NOMO-1 treated with DMSO at 0.1 percent for 48 hours (cell line): ENCODE results near the gene OR2F2.

Experiments used
- DNase-seq: peaks from one replicate; lab custom pipeline; 2025; ENCODE audit not compliant: unreplicated experiment; lab: John Stamatoyannopoulos, UW

The OR2F2 gene

DNA sequence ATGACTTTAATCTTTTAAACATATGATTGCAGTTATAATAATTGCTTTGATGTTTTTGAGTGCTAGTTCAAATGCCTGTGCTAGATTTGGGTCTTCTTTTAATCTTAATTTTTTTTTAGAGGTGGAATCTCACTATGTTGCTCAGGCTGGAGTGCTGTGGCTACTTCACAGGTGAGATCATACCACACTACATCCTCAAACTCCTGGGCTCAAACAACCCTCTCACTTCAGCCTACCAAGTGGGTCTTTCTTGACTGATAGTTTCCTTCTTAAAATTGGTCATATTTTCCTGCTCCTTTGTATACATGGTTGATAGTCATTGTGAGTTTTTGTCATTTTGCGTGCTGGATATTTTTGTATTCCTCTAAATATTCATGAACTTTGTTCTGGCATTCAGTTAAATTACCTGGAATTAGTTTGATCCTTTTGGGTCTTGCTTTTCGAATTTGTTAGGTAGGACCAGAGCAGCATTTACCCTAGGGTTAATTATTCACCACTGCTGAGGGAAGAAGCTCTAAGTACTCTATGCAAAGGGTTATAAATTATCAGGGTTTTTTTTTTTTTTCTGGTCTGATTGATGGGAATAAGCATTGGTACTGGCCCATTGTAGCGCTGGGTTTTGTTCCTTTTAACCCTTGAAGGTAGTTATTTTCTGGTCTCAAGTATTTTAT lies 21.0 kb upstream of the OR2F2 start:
- DNase-seq: no peak

DNA sequence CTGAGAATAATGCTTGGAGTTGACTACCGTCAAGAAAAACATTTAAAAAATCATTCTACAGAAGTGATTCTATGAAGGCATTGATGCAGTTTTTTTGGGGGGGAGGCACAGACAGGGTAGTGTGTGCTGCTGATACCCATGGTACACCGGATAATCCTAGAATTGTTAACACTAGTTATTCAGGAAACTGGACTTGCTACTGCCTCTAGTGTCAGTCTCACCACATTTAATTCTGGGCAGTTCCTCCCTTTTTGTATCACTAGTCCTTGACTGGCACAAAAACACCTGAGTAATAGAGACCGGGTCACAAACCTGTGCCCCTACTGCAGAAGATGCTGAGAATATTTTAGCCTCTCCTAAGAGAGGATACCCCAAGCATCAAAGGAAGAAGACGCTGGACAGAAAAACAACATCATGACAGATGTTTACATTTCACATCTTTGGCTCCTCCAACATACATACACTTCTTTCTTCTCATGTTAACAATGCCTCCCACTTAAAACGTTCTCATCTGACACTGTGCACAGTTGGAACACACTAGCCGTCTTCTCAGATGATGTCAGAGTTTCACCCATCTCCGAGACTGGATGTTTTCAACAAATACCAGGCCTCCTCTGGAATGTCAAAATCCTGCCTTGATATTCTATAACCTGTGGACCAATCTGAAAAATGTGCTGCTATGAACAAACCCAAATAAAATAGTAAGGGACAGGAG lies 19.9 kb upstream of the OR2F2 start:
- no peak for DNase-seq

DNA sequence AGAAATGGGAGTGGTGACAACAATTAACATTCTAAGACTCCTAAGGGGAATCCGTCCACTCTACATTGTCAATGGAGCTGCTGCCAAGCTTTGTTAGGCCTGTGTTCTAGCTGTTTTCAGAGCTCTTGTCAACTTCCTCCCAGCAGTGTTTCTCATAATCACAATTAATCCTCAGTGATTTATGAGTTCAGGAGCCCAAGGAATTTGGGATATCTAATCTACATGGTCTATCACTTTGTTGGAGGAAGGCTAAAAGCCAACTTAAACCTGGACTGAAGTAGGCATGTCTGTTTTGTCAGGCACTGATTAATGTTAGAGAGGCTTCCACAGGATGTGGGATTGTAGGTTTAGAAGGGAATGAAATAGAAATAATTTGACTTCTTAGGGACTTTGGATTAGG lies 10.2 kb upstream of the OR2F2 start:
- no peak for DNase-seq

DNA sequence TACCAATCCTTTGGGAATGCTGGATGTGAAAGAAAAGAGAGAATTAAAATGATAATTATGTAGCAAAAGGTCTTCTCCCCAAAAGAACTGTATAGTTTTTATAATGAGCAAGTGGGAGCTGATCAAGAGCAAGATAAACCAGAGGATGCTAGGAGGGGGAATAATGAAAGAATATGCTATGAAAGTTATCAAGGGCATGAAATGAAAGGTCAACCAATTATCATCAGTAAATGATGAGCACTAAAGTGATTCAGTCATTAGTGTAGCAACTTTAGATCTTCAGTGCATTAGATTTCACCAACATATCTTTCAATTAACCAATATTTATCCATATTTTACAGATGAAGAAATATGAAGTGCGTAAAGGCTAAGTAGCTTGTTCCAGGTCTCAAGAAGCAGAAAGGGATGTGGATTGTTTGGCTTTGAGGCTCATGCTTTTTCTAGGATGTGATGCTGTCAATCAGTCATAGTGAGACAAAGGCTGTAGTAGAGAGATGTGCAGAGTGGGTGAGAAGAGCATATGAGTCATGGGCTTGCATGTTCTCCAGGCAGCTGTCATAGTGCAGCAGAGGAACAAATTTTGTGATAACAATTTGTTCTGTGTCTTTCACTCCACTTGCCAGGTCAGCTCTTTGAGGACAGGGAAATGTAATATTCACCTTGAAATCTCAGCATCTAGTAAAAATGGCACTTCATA lies 5.7 kb upstream of the OR2F2 start:
- no peak for DNase-seq

DNA sequence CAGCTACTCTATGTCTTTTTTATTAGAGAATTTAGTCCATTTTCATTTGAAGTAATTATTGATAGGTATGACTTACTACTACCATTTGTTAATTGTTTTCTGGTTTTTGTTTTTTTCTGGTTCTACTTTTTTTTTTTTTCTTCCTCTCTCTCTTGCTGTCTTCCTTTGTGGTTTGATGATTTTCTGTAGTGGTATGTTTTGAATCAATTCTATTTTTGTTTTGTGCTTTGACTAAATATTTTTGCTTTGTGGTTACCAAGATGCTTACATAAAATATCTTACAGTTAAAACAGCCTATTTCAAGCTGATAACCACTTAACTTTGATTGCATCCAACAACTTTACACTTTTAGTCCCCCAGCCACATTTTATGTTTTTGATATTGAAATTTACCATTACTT lies 3.3 kb upstream of the OR2F2 start:
- no peak for DNase-seq

DNA sequence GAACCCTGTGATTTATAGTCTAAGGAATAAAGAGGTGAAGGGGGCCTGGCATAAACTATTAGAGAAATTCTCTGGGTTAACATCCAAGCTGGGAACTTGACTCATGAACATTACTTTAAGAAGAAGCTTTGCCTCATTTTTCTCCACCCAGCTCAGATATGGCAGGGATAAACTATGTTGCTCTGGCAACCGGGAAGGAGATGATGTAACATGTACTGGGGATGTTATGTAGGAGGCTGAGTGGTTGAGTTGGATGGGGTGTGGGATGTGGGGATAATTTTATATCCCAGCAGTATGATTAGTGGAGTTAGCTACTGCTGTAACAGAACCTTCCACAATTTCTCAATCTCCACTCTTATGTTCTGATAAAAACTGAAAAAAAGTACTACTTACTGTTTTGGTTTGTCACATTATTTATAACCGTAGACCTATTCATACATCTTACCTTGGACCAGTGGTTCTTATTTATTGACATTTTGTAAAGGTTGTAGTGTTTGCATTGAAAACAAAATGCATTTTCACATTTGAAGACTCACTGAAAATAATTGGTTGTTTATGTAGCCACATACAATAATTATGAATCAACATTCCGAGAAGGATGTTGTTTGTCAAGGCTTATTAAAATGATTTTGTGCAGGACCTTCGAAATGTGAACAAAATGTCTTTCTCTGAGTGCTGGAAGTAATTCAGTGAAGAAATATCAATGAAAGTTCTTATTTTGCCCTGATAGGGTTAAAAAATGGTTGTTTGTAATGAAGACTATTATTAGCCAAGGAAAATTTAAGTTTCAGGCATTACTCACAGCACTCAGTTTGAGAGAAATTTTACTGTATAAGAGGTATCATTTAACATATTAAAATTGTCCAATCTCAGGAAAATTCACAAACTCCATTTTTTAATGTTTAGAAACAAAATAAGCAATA lies 1.3 kb downstream of the OR2F2 start:
- DNase-seq: no peak

DNA sequence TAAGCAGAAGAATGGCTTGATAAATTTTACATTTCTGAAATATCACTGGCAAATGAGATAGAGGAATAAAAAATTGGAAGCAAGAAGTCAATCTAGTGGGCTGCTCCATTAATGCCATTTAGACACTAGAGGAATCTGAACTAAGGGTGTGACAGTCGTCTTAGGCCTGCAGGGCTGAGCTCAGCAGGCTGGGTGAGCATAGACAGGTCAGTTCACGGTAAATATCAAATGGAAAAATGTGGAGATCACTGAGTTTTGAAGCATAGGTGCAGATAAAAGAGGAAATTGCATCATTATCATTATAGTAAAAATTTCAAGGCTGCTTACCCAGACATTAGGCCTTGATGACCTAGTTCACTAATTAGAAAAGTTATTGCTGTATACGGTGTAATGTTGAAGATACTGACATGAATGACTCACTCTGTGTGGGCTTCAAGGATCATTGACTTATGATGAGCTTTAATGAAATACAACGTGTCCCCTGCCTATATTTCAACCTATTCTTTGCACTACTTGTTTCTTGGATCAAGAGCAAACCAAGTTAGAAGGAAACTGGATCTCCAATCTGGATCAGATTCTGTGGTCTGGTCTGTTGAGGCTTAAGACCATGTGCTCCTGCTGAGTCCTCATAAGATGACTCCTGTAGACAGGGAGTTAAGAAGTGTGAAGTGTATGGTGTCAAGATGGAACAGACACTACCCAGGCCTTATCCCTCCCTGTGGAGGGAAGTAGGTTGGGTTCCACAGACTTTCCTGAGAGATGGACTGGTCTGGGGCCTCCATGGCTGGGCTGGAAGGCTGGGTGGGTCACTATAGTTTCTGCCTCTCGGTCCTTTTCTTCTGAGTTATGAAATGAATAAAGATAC lies 3.6 kb downstream of the OR2F2 start:
- DNase-seq: no peak

DNA sequence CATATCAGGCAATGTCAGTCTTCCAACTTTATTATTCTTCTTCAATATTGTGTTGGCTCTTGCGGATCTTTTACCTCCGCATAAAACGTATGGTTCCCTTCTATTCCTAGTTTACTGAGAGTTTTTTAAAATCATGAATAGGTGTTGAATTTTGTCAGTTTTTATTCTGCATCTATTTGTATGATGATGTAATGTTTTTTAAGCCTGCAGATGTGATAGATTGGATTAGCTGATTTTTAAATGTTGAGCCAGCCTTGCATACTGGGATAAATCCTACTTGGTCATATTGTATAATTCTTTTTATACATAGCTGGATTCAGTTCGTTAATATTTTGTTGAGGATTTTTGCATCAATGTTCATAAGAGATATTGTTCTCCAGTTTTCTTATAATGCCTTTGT lies 10.4 kb downstream of the OR2F2 start:
- no peak for DNase-seq

DNA sequence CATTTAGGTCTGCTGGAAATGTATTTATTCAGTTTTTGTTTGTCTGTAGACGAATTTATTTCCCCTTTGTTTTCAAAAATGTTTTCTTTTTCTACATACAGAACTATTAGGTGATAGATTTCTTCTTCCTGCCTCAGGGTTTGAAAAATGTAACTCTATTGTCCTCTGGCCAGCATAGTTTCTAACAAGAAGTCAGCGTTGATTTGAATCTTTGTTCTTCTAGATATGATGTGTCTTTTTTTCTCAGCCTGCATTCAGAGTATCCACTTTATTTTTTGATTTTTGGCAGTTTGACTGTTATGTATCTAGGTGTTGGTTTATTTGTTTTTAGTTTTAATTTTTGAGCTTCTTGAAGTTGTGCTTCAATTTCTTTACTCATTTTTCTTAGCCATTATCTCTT lies 12.1 kb downstream of the OR2F2 start:
- no peak for DNase-seq

DNA sequence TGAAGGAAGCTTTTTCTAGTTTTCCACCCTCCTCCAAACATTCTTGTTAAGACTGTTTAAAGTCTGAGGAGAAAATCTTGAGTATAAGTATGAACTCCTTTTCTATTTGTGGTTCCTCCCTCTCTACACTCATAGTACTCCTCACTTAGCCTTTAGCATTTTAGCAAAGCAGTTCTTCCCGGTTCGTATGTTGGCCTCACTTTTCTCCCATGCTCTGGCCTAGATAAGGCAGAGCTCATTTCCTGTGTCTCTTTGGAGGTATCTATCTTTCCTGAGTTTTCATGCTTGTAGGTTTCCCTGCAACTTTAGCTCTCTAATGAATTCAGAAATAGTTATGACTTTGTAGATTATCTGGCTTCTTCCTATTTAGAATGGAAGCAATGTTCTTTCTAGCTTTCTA lies 13.7 kb downstream of the OR2F2 start:
- DNase-seq: no peak

DNA sequence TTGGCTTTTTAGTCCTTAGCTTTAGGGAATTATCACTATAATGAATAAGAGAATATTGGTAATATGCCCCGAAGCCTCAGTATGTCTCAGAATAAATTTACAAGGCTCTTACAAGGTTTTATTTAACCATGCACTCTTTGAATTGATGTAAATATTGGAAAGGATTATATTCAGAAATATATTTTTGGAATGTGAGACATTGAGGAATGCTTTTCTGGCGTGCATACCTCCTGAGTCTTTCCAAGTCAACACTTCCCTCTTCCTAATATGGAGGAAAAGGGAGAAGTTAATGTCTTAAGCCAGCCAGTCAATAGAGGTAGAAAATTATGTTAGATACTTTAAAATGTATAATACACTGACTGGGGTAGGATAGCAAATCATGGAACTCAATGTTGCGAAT lies 18.4 kb downstream of the OR2F2 start:
- no peak for DNase-seq

DNA sequence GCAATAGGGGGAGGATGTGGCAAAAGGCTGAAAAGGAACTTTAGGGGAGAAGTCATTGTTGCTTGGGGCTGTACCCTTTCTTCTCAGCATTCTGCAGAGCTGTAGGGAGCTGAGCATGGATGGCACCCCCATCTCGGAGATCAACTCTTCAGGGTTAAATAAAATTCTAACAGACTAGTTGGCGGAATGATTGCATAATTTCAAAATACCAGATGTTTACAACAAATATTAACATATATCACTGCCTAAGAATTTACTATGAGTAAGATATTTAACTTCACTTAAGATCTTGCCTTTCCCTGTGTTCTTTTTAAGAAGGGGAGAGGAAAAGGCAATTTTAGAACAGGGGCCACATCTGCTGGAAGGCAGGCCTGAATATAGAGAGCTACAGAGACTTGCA lies 19.1 kb downstream of the OR2F2 start:
- DNase-seq: no peak

DNA sequence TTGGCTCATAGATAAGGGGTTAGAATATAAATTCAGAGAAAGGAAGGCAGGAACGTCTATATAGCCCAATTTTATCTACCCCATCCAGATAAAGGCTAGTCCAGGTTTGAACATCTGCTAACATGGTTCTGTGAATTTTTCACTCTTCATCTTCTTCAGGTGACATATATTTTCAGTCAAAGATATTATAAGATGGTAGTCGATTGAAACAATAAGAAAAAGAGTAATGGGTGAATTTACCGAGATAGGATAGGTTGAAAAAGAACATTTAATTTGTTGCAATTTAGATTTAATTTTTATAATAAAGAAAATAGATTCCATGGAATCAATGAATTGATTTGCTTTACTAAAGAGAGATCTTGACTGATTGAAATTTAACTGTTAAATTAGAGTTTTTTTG lies 19.5 kb downstream of the OR2F2 start, which contains the start of gene OR2F1:
Gene OR2F1 (plus strand): TSS at position 301 of the 400 bp plus-strand sequence. CDS start 5,127 bp downstream, outside the sequence.
- DNase-seq: no peak

DNA sequence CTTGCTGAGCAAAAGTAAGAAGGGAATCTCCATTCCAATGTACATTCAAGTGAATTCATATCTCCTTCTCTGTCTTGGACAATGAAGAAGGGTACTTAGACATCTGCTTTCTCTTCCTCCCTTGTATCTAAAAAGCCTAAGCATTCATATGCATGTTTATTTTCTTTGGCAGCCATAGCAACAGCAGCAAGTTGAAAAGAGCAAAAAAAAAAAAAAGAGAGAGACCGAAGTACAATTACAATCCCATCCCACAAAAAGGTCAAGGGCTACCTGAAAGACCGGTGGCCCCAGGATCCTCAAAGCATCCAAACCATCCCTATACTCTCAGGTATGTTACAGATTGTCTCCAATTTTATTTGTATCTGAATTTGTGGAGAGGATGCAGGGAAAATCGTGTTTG lies 23.7 kb downstream of the OR2F2 start:
- no peak for DNase-seq

DNA sequence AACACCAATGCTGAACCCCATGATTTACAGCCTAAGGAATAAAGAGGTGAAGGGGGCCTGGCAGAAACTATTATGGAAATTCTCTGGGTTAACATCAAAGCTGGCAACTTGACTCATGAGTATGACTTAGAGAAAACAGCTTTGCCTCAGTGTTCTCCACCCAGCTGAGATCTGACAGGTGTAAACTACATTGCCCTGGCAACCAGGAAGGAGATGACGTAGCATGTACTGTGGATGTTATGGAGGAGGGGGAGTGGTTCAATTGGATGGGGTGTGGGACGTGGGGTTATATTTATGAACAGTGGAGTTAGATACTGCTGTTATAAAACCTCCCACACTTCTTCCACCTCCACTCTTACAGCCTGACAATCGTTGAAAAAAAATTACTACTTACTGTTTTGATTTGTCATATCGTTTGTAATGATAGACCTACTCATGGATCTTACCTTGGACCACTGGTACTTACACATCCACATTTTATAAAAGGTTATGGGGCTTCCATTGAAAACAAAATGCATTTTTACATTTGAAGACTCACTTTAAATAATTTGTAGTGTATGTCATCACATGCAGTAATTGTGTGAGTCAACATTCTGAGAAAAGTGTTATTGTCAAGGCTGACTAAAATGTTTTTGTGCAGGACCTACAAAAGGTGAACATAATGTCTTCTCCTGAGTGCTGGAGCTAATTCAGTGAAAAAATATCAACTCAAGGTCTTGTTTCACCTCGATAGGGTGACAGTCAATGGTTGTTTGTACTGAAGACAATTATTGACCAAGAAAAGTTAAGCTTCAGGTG lies 26.0 kb downstream of the OR2F2 start:
- no peak for DNase-seq

DNA sequence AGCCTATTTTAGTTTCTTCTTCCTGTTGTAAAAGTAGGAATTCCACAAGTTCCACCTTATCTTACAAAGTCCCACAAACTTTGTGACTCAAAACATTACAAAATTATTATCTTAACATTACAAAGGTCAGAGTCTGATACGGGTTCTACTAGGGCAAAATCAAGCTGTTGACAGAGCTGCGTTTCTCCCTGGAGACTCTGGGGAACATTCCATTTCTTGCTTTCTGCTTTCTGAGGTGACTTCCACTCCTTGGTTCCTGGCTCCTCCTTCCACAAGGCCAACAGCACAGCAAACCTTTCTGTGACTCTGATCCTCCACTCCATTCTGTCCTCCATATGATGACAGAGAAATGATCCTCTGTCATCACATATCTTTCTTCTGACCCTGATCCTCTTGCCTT lies 30.2 kb downstream of the OR2F2 start:
- no peak for DNase-seq

DNA sequence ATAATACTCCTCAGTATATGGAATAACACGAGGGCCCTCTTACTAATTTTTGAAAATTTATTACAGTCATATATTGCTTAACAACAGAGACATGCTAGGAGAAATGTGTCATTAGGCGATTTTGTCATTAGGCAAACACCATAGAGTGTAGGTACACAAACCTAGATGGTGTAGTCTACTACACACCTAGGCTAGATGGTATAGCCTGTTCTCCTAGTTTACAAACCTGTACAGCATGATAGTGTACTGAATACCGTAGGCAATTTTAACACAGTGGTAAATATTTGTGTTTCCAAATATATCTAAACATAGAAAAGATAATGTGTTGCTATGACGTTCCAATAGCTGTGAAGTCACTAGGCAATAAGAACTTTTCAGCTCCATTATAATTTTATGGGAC lies 32.4 kb downstream of the OR2F2 start:
- DNase-seq: no peak

DNA sequence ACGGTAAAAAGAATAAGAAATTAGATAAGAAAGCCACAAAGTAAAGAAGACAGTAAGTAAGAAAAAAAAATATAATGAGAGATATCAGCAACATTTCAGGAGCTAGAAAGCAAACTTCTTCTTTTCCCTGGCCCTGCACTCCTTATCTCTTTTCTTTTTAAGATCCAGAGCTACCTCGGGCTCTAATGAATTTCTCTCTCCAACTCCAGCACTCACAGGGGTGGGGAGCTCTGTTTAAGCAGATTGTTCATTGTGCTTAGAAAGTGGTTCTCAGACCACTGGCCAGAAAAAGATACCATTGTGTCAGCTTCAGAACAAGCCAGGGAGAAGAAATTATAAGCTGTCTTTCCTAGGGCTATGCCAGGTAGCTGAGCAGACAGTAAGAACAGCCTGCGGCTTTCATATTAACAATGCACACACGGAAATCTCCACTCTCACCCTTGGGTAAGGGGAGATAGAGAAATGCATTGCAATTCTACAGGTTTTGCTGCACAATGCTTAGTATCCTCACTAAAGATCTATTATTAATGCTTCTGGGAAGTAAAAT lies 38.9 kb downstream of the OR2F2 start:
- DNase-seq: no peak

DNA sequence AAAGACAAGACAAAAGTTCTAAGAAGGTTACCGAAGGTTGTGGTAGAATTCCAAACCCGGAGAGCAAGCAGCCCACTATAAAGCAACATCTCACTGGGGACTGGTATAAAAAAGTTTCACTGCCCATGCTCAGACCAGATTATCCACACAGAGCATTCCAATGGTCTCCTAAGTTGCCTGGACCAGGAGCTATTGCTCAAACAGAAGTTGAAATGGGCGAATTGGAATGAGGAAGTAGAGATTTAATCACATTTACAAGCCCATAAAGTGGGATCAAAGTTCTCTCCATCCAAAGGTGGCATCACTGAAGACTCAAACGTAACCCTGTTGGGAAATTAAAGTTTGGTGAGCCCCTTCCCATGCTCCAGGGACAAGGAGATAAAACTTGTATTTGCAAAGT lies 39.4 kb downstream of the OR2F2 start:
- no peak for DNase-seq
